HepG2 (cell line): ENCODE measurements around the gene TDRD9. TPM values are rescaled to one million over a fixed set of nuclear protein-coding genes. Genes with fewer than 3 reads are reported as not detected.

ENCODE experiments used
- AHDC1 ChIP-seq: sonication (generic); formaldehyde crosslinking; IDR thresholded peaks from 2 replicates; pipeline ENCODE4 v1.5.1; 2020; ENCODE audit warnings: mild to moderate bottlenecking, missing genetic modification reagents, borderline replicate concordance
- CBX2 ChIP-seq, 2 experiments: fragments of 200-600 bp in 1 of 2; sonication (generic); formaldehyde crosslinking in 1 of 2; IDR thresholded peaks; 2 replicates each; pipeline versions ENCODE4 v1.7.0 to v1.8.1; 2018 to 2022; ENCODE audit warnings: low read depth in 2 of 2, low read length in 1 of 2, mild to moderate bottlenecking in 1 of 2, missing genetic modification reagents in 1 of 2
- NCOR1 ChIP-seq: fragments of 200-600 bp; sonication (generic); IDR thresholded peaks from 2 replicates; pipeline ENCODE4 v1.7.0; 2017; ENCODE audit warnings: antibody characterized with exemption, low read length, borderline replicate concordance
- PRDM4 ChIP-seq: sonication (generic); formaldehyde crosslinking; IDR thresholded peaks from 2 replicates; pipeline ENCODE4 v1.9.0; 2021; ENCODE audit warnings: missing genetic modification reagents, borderline replicate concordance
- RARA ChIP-seq: IDR thresholded peaks from 2 replicates; pipeline ENCODE4 v1.6.1; 2016; ENCODE audit warnings: missing genetic modification reagents, missing compliant biosample characterization
- SNAPC2 ChIP-seq: sonication (generic); formaldehyde crosslinking; IDR thresholded peaks from 2 replicates; pipeline ENCODE4 v1.8.1; 2022; ENCODE audit warnings: mild to moderate bottlenecking, missing genetic modification reagents
- ZNF333 ChIP-seq: sonication (generic); formaldehyde crosslinking; IDR thresholded peaks from 2 replicates; pipeline ENCODE4 v1.4.0; 2020; ENCODE audit warnings: mild to moderate bottlenecking, missing genetic modification reagents, borderline replicate concordance
- ZNF367 ChIP-seq: sonication (generic); formaldehyde crosslinking; IDR thresholded peaks from 2 replicates; pipeline ENCODE4 v1.4.0; 2020; ENCODE audit warnings: missing genetic modification reagents, borderline replicate concordance
- ZNF407 ChIP-seq: sonication (generic); formaldehyde crosslinking; IDR thresholded peaks from one replicate; pipeline ENCODE4 v1.5.1; 2020; ENCODE audit warnings: mild to moderate bottlenecking, missing genetic modification reagents; ENCODE audit errors: not compliant biosample characterization
- ZNF761 ChIP-seq: sonication (generic); formaldehyde crosslinking; conservative IDR thresholded peaks from 2 replicates; pipeline ENCODE4 v1.4.0; 2020; ENCODE audit warnings: mild to moderate bottlenecking, missing genetic modification reagents
- polyA plus RNA-seq, 8 experiments: library from polyadenylated mRNA; depleted of rRNA in 3 of 8; stranded (reverse) in 7 of 8; unstranded in 1 of 8; fragments of >200 nt; fragmentation: Illumina TruSeq in 4 of 8; extraction: Trizol in 4 of 8; gene quantifications; 2 replicates each; pipeline versions ENCODE4 v1.2.1 to v1.2.3, GENCODE V29; 2011 to 2016; ENCODE audit warnings: low read depth in 4 of 8, missing spikeins in 1 of 8, mixed read lengths in 1 of 8; ENCODE audit not compliant: insufficient read depth in 1 of 8
- total RNA-seq, 5 experiments: library from RNA; depleted of rRNA; stranded (reverse); fragments of >200 nt; fragmentation: Illumina TruSeq; extraction: Trizol; gene quantifications; 2 replicates each; pipeline ENCODE4 v1.2.3, GENCODE V29; 2016; ENCODE audit warnings: low read depth in 1 of 5

TDRD9 gene
- total and polyA plus RNA-seq, 2 of the 13 experiments (the other 11 are each of a cell fraction or from before 2014, with no cell fraction given) = not detected

GRCh38 chr14:103881268-103882201 is 46.7 kb upstream of the TDRD9 start (continued):
- TF ChIP-seq ZNF407 (CRISPR knock-in tag) (peak; percentile 95), ZNF367 (CRISPR knock-in tag) (peak; percentile 17; the same call in 1 of the 2 replicates), ZNF333 (CRISPR knock-in tag) (peak; percentile 40; the same call in 1 of the 2 replicates), RARA (CRISPR knock-in tag) (peak; percentile 94), SNAPC2 (CRISPR knock-in tag) (peak; percentile 89; the same call in 1 of the 2 replicates), ZNF761 (no peak; the same call in 1 of the 2 replicates), AHDC1 (CRISPR knock-in tag) (peak; percentile 92), CBX2 (IDR thresholded peaks at IDR 0.05; ENCODE audit: low read depth, low read length) (no peak), CBX2 (CRISPR knock-in tag; IDR thresholded peaks at IDR 0.05; ENCODE audit: low read depth) (no peak), NCOR1 (peak; percentile 52; the same call in 1 of the 2 replicates), PRDM4 (CRISPR knock-in tag) (no peak)
